Ectodermal cell (in vitro differentiated cells): Measurements from ENCODE around the gene ZDHHC1. TPM values are rescaled to one million over a fixed set of nuclear protein-coding genes. Genes with fewer than 3 reads are reported as not detected.

Experiments
- H3K27ac ChIP-seq: 2 replicates; pipeline ENCODE4 v1.7.0; 2013; ENCODE audit warnings: mild to moderate bottlenecking, low read depth, low read length; ENCODE audit not compliant: insufficient read depth, poor library complexity, severe bottlenecking
- H3K27me3 ChIP-seq: 2 replicates; pipeline ENCODE4 v1.7.0; 2013; ENCODE audit warnings: mild to moderate bottlenecking, low read length; ENCODE audit not compliant: insufficient read depth, control insufficient read depth, poor library complexity, severe bottlenecking
- H3K36me3 ChIP-seq: one replicate; pipeline ENCODE4 v1.7.0; 2013; ENCODE audit warnings: low read length; ENCODE audit not compliant: control insufficient read depth, insufficient read depth
- H3K4me1 ChIP-seq: one replicate; pipeline ENCODE4 v1.7.0; 2013; ENCODE audit warnings: low read length; ENCODE audit not compliant: control insufficient read depth, insufficient read depth
- H3K4me3 ChIP-seq: 2 replicates; pipeline ENCODE4 v1.7.0; 2013; ENCODE audit warnings: low read depth, low read length, control low read depth; ENCODE audit not compliant: insufficient read depth
- H3K9me3 ChIP-seq: 2 replicates; pipeline ENCODE4 v1.7.0; 2013; ENCODE audit warnings: mild to moderate bottlenecking, low read length, moderate library complexity; ENCODE audit not compliant: control insufficient read depth
- WGBS, 2 experiments: methylation state at CpG; one replicate each; pipeline ENCODE4 v1.1.7; 2013; ENCODE audit warnings: missing lambda C conversion rate in 2 of 2; 5-methylcytosine and 5-hydroxymethylcytosine counted together
- polyA plus RNA-seq, 4 experiments: library from polyadenylated mRNA; stranded (reverse); fragments of 50-300 nt; gene quantifications; one replicate each; pipeline ENCODE4 v1.2.3, GENCODE V29; 2013

ZDHHC1 gene, protein sequence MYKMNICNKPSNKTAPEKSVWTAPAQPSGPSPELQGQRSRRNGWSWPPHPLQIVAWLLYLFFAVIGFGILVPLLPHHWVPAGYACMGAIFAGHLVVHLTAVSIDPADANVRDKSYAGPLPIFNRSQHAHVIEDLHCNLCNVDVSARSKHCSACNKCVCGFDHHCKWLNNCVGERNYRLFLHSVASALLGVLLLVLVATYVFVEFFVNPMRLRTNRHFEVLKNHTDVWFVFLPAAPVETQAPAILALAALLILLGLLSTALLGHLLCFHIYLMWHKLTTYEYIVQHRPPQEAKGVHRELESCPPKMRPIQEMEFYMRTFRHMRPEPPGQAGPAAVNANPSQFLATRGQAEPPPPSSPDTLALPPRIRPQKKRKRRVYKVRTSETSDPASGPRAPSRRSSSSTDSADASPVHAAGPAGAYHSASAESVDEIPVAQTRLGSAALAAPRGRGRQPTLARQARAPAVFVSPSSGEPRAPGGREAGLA
- 6.0 TPM for polyA plus RNA-seq (2013, experiment 1 of 4)
- 7.1 TPM for polyA plus RNA-seq (2013, experiment 2 of 4)
- polyA plus RNA-seq (2013, experiment 3 of 4), result 5.9 TPM
- polyA plus RNA-seq (2013, experiment 4 of 4), result 8.9 TPM

- WGBS, 2 experiments, result 7 to 8% methylated on average over 73 of the region's 73 CpGs
- Histone ChIP-seq H3K4me3 (peak within 1 kb of the TSS; percentile 64), H3K36me3 (no peaks in the 10 kb centered on the region), H3K27me3 (peaks cover 20% of the 10 kb centered on the region), H3K4me1 (no peaks in the 10 kb centered on the region), H3K27ac (no peak within 1 kb of the TSS), H3K9me3 (no peaks in the 10 kb centered on the region)
These were observed at the start of gene ZDHHC1 for GRCh38 chr16:67415872-67416793. Gene ZDHHC1, minus strand, starts transcription at chr16:67416477. Its CDS starts 8,702 bp downstream, at chr16:67407775.

GRCh38 chr16:67464565-67464964, 48.3 kb upstream of the ZDHHC1 start:
- Histone ChIP-seq H3K9me3 (no peaks in the 10 kb centered on the region), H3K27ac (no peak overlapping the region), H3K36me3 (no peaks in the 10 kb centered on the region), H3K4me1 (no peaks in the 10 kb centered on the region), H3K27me3 (no peaks in the 10 kb centered on the region), H3K4me3 (no peak overlapping the region)
- WGBS, 2 experiments, result 88 to 90% methylated on average over 2 of the region's 2 CpGs

GRCh38 chr16:67463691-67464090, 47.4 kb upstream of the ZDHHC1 start:
- Histone ChIP-seq H3K27me3 (no peaks in the 10 kb centered on the region), H3K36me3 (no peaks in the 10 kb centered on the region), H3K9me3 (no peaks in the 10 kb centered on the region), H3K4me3 (no peak overlapping the region), H3K4me1 (no peaks in the 10 kb centered on the region), H3K27ac (no peak overlapping the region)
- WGBS, 2 experiments, result 94 to 95% methylated on average over 4 of the region's 4 CpGs

DNA sequence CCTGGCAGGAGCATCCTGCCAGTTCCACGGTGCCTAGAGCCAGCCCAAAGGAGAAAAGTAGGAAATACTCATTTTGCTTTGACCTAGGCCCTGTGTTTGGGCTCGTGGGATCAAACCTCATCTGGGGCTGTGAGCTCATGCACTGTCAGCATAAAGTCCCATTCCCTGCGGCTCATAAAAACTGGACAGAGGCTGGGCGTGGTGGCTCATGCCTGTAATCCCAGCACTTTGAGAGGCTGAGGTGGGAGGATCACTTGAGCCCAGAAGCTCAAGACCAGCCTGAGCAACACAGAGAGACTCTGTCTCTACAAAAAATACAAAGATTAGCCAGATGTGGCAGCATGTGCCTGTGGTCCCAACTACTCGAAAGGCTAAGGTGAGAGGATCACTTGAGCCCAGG, 46.8 kb upstream of the ZDHHC1 start:
- Histone ChIP-seq H3K27ac (no peak overlapping the region), H3K4me3 (no peak overlapping the region), H3K36me3 (no peaks in the 10 kb centered on the region), H3K9me3 (no peaks in the 10 kb centered on the region), H3K27me3 (no peaks in the 10 kb centered on the region), H3K4me1 (no peaks in the 10 kb centered on the region)
- 88 to 93% methylated on average over 5 of the region's 5 CpGs for WGBS, 2 experiments

DNA sequence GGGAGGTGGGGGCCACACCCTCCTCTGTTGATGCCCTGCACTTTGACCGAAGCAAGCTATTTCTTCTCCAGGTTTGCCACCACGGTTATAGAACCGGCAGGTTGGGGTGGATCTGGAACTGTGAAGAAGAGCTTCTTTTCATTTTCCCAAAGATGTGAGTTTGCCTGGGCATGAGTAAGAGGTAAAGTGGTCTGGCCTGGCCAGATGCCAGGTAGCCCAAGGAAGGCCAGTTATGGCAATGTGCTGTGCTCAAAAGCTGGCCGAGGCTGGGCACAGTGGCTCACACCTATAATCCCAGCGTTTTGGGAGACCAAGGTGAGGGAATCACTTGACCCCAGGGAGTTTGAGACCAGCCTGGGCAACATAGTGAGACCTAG, 46.0 kb upstream of the ZDHHC1 start:
- Histone ChIP-seq H3K9me3 (no peaks in the 10 kb centered on the region), H3K36me3 (no peaks in the 10 kb centered on the region), H3K4me3 (no peak overlapping the region), H3K27me3 (no peaks in the 10 kb centered on the region), H3K27ac (no peak overlapping the region), H3K4me1 (no peaks in the 10 kb centered on the region)
- 94 to 98% methylated on average over 5 of the region's 5 CpGs for WGBS, 2 experiments

GRCh38 chr16:67461600-67462278, 45.5 kb upstream of the ZDHHC1 start:
- Histone ChIP-seq H3K36me3 (no peaks in the 10 kb centered on the region), H3K4me3 (no peak overlapping the region), H3K9me3 (no peaks in the 10 kb centered on the region), H3K4me1 (no peaks in the 10 kb centered on the region), H3K27me3 (no peaks in the 10 kb centered on the region), H3K27ac (no peak overlapping the region)
- WGBS, 2 experiments, result 93 to 94% methylated on average over 8 of the region's 8 CpGs

DNA sequence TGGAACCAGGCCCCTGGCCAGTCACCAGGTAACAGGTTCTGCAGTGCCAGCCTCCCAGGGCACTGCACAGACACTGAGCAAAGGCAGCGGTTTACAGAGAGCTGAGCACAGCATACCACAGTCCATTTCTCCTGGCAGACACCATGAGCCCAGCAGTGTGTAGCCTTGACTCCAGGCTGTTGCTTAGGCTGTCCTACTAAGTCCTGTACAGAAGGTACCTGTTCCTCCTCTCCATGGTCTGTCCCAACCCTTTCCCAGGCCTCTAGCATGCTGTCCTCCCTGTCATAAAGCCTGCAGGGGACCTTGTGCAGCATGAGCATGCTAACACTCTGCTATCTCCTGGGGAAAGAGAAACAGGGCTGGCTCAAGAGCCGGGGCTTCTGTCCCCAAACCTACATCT, 44.7 kb upstream of the ZDHHC1 start:
- WGBS, 2 experiments, result 89 to 97% methylated on average over 2 of the region's 2 CpGs
- H3K9me3 ChIP-seq, result no peaks in the 10 kb centered on the region
- H3K4me1 ChIP-seq, result no peaks in the 10 kb centered on the region

DNA sequence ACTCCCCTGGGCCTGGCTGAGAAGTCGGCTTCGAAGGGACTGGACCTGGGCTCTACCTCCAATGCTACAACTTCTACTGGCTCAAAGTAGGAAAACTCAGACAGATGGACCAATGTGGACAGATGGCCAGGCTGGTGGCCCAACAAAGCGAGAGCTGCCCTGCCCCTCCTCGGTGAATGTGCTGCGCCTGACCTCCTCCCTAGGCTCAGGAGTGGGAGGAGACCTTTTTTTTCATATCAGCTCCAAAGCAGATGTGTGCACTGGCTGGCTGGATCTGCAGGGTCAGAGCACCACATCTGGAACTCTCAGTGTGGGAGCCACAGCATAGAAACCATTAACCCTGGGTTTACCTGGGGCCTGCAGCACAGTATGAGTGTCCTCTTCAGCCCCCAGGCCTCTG, 43.9 kb upstream of the ZDHHC1 start:
- Histone ChIP-seq H3K36me3 (no peaks in the 10 kb centered on the region), H3K4me3 (no peak overlapping the region), H3K27me3 (no peaks in the 10 kb centered on the region), H3K9me3 (no peaks in the 10 kb centered on the region), H3K27ac (no peak overlapping the region), H3K4me1 (peaks cover under 1% of the 10 kb centered on the region)
- 90 to 96% methylated on average over 5 of the region's 5 CpGs for WGBS, 2 experiments

More for the DNA sequence above, 44.7 kb upstream of the ZDHHC1 start:
- H3K4me3 ChIP-seq, result no peak overlapping the region
- H3K27ac ChIP-seq, result no peak overlapping the region
- no peaks in the 10 kb centered on the region for H3K36me3 ChIP-seq
- no peaks in the 10 kb centered on the region for H3K27me3 ChIP-seq

DNA sequence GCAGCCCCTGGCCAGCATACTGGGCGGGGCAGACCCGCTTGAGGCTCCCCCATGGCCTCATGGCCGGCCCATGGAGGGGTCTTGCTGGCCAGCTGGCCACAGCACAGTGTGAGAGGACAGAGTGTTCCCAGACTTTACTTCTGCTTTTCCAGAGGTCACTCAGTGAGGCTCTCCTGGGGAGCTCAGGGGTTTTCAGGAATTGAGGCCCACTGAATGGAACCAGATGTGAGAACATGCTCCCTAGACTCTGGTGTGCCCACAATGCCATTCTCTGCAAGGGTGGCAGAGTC, 43.5 kb upstream of the ZDHHC1 start:
- Histone ChIP-seq H3K9me3 (no peaks in the 10 kb centered on the region), H3K36me3 (no peaks in the 10 kb centered on the region), H3K4me3 (no peak overlapping the region), H3K4me1 (peaks cover 4% of the 10 kb centered on the region), H3K27me3 (no peaks in the 10 kb centered on the region), H3K27ac (no peak overlapping the region)
- 92 to 93% methylated on average over 3 of the region's 3 CpGs for WGBS, 2 experiments
